Breast epithelium (tissue), 4 donors: ENCODE results near the gene DLX2. TPM values are rescaled to one million over a fixed set of nuclear protein-coding genes. Genes with fewer than 3 reads are reported as not detected.
"Not testable (repeated sequence)": the region's sequence is repeated elsewhere in the genome, so short reads cannot be mapped to it uniquely, and the experiment has no call there.

Experiments used
- DNase-seq, 2 donors: peaks; one replicate each; pipeline ENCODE4 v3.0.0-alpha.2; 2019; ENCODE audit warnings: low spot score in 2 of 2
- H3K27ac ChIP-seq, 2 donors: fragments of 200-600 bp; sonication (generic) in 1 of 2; one replicate each; pipeline ENCODE4 v1.5.1; 2016 to 2019; ENCODE audit warnings: mild to moderate bottlenecking in 1 of 2
- H3K27me3 ChIP-seq, 2 donors: fragments of 200-600 bp; sonication (generic) in 1 of 2; one replicate each; pipeline versions ENCODE4 v1.5.1 to v1.6.0; 2017 to 2019; ENCODE audit warnings: control low read depth in 1 of 2, mild to moderate bottlenecking in 1 of 2
- H3K36me3 ChIP-seq: fragments of 200-600 bp; one replicate; pipeline ENCODE4 v1.5.1; 2019
- H3K4me1 ChIP-seq, 2 donors: fragments of 200-600 bp; sonication (generic); one replicate each; pipeline ENCODE4 v1.5.1; 2016 to 2019; ENCODE audit warnings: control low read depth in 1 of 2
- H3K4me3 ChIP-seq, 3 donors: fragments of 200-600 bp; sonication (generic); 1 replicate in 2 of 3; 2 replicates in 1 of 3; pipeline ENCODE4 v1.5.1; 2016 to 2019; ENCODE audit warnings: mild to moderate bottlenecking in 3 of 3, moderate library complexity in 2 of 3
- H3K9me3 ChIP-seq, 2 donors: fragments of 200-600 bp; sonication (generic) in 1 of 2; one replicate each; pipeline ENCODE4 v1.5.1; 2016 to 2019; ENCODE audit warnings: control low read depth in 1 of 2
- CTCF ChIP-seq, 3 donors: fragments of 450-650 bp; IDR thresholded peaks; one replicate each; pipeline ENCODE4 v1.5.1; 2016 to 2017; ENCODE audit warnings: antibody characterized with exemption in 3 of 3, mild to moderate bottlenecking in 3 of 3, moderate library complexity in 3 of 3
- POLR2A ChIP-seq: fragments of 450-650 bp; IDR thresholded peaks from one replicate; pipeline ENCODE4 v1.6.1; 2016; ENCODE audit warnings: antibody characterized with exemption, mild to moderate bottlenecking, moderate library complexity
- POLR2AphosphoS5 ChIP-seq, 3 donors: sonication (generic); formaldehyde crosslinking; IDR thresholded peaks; one replicate each; pipeline ENCODE4 v1.6.1; 2017; ENCODE audit warnings: antibody characterized with exemption in 3 of 3
- intact Hi-C: fragments of 100-400 bp; cut with DNase I; formaldehyde crosslinking; loops from one replicate; pipeline ENCODE4 v1.15.1; 2023; ENCODE audit warnings: low total_unique reads
- total RNA-seq, 3 donors: library from RNA; depleted of rRNA; stranded (reverse); fragments of >200 nt; gene quantifications; one replicate each; pipeline ENCODE4 v1.1.0, GENCODE V29; 2016

Gene DLX2
- total RNA-seq, 3 donors from 2014 or later: 0.44 TPM; not detected in 2

- intact Hi-C loops: no loop called here
- Histone ChIP-seq H3K27me3 (no peaks in the 10 kb centered on the region), H3K27ac (no peak overlapping the region), H3K4me3 (no peak overlapping the region), H3K36me3 (no peaks in the 10 kb centered on the region), H3K4me1 (no peaks in the 10 kb centered on the region), H3K9me3 (no peaks in the 10 kb centered on the region)
- TF ChIP-seq POLR2AphosphoS5 (IDR thresholded peaks at IDR 0.05) (no peak), CTCF (IDR thresholded peaks at IDR 0.05) (no peak), POLR2A (no peak)
- no peak for DNase-seq
Measured at GRCh38 chr2:172070936-172071335, 31.8 kb downstream of the DLX2 start.

GRCh38 chr2:172067905-172068304 is 34.8 kb downstream of the DLX2 start:
- H3K4me3 ChIP-seq, DNase-seq, H3K27me3 ChIP-seq, intact Hi-C loops, H3K9me3 ChIP-seq, H3K4me1 ChIP-seq, H3K36me3 ChIP-seq, H3K27ac ChIP-seq: not testable (repeated sequence)

- H3K9me3 ChIP-seq: no peaks in the 10 kb centered on the region
- H3K4me3 ChIP-seq: no peak overlapping the region
- TF ChIP-seq POLR2A: no peak
- no peak for TF ChIP-seq CTCF (IDR thresholded peaks at IDR 0.05)
- no peak for TF ChIP-seq POLR2AphosphoS5 (IDR thresholded peaks at IDR 0.05)
- no peaks in the 10 kb centered on the region for H3K4me1 ChIP-seq
- DNase-seq: no peak
- no peaks in the 10 kb centered on the region for H3K36me3 ChIP-seq
- H3K27me3 ChIP-seq: no peaks in the 10 kb centered on the region
- intact Hi-C loops: no loop called here
- H3K27ac ChIP-seq: no peak overlapping the region
Measured at GRCh38 chr2:172066394-172066886, 36.3 kb downstream of the DLX2 start.

- intact Hi-C loops: no loop called here
- H3K27ac ChIP-seq: no peak overlapping the region
Measured at GRCh38 chr2:172065111-172065510, 37.6 kb downstream of the DLX2 start.

GRCh38 chr2:172063446-172063845 is 39.3 kb downstream of the DLX2 start:
- no peak overlapping the region for H3K27ac ChIP-seq
- no peak for DNase-seq
- no peaks in the 10 kb centered on the region for H3K4me1 ChIP-seq
- intact Hi-C loops: no loop called here
- H3K36me3 ChIP-seq: no peaks in the 10 kb centered on the region
- TF ChIP-seq POLR2A: no peak
- TF ChIP-seq CTCF (IDR thresholded peaks at IDR 0.05): no peak
- TF ChIP-seq POLR2AphosphoS5 (IDR thresholded peaks at IDR 0.05): no peak
- no peaks in the 10 kb centered on the region for H3K27me3 ChIP-seq
- H3K9me3 ChIP-seq: no peaks in the 10 kb centered on the region
- no peak overlapping the region for H3K4me3 ChIP-seq

More at GRCh38 chr2:172065111-172065510, 37.6 kb downstream of the DLX2 start:
- H3K4me1 ChIP-seq: no peaks in the 10 kb centered on the region
- DNase-seq: no peak
- no peaks in the 10 kb centered on the region for H3K9me3 ChIP-seq
- H3K36me3 ChIP-seq: no peaks in the 10 kb centered on the region
- H3K27me3 ChIP-seq: no peaks in the 10 kb centered on the region
- H3K4me3 ChIP-seq: no peak overlapping the region
- TF ChIP-seq POLR2A (no peak), POLR2AphosphoS5 (IDR thresholded peaks at IDR 0.05) (no peak)

GRCh38 chr2:172062402-172063004 is 40.2 kb downstream of the DLX2 start:
- Histone ChIP-seq H3K4me1 (no peaks in the 10 kb centered on the region), H3K27ac (no peak overlapping the region), H3K27me3 (no peaks in the 10 kb centered on the region), H3K9me3 (no peaks in the 10 kb centered on the region), H3K4me3 (no peak overlapping the region), H3K36me3 (no peaks in the 10 kb centered on the region)
- intact Hi-C loops: no loop called here
- TF ChIP-seq CTCF (IDR thresholded peaks at IDR 0.05): no peak
- TF ChIP-seq POLR2A: no peak
- no peak for TF ChIP-seq POLR2AphosphoS5 (IDR thresholded peaks at IDR 0.05)
- no peak for DNase-seq

GRCh38 chr2:172060118-172060517 is 42.6 kb downstream of the DLX2 start:
- intact Hi-C loops, DNase-seq, H3K27ac ChIP-seq, H3K36me3 ChIP-seq, H3K9me3 ChIP-seq, H3K4me1 ChIP-seq, H3K27me3 ChIP-seq, H3K4me3 ChIP-seq: not testable (repeated sequence)
